Activated CD4-positive, alpha-beta T cell treated with anti-CD3 and anti-CD28 coated beads, Interleukin-2, Interleukin-6, amounts not matched to agents 100 ng/mL and 50 ng/mL, durations not matched to agents 16 hours and 8 hours (primary cell): ENCODE results near the gene FRMPD2.
"Not testable (repeated sequence)": the region's sequence is repeated elsewhere in the genome, so short reads cannot be mapped to it uniquely, and the experiment has no call there.

Experiments
- DNase-seq: peaks from one replicate; pipeline ENCODE4 v3.0.0-alpha.2; 2020

Gene FRMPD2

DNA sequence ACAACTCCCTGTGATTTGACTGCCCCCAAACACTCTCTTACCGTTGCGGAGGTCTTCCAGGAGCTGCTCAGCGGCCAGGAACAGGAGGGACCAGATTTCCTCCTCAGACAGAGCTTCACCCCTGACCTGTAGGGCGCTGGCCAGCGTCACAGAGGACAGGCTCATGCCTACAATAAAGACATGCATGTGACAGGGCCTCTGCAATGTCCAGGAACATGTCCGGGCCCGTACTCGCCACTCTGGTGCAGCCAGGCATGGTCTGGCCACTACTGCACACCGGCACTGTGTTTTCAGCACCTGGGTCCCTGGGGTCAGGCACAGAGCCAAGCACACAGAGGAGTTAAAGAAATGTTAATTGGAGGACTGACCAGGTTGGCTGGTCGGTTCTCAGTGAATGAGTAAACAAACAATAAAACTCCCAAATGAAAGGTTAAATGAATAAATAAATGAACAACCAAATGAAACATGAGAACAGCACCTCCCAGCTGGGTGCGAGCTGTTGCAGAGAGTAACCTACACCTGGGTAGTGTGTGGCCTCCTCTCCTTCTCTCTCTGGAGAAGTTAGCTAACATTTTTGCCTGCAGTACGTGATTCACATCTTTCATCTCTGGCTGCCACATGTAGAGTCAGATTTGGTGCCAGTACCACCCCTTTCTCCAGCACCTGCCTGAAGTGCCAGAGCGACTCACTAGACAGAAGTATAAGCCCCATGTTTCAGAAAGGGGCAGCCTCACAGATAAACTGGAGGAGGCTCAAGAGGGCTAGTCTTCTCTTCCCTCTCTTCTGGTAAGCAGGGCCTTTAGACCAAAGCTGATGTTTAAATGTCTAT, 22.8 kb downstream of the FRMPD2 start:
- DNase-seq: no peak

- no peak for DNase-seq
These were observed 23.4 kb downstream of the FRMPD2 start for GRCh38 chr10:48251152-48251524.

DNA sequence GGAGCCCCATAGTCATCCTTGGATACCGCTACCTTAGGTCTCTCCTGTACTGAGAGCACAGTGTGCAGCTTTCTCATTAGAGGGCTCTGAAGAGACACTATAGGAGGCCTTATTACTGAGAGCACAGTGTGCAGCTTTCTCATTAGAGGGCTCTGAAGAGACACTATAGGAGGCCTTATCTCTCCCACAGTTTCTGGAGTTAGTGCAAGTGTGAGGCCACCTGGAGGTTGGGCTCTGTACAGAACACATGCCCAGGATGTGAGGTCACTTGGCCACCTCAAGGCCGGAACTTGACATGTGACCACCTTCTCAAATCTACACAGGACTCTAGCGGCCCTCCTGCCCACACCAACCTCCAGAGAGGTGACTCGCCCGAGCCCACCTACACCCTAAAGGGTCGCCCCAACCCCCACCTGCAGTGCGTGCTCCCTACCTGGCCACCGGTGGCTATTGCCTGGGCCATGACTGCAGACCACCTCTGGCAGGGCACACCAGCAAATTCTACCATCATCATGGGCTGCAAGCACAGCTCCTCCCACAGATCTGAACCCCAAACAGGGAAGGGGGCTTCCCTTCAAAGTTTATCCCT, 24.6 kb downstream of the FRMPD2 start:
- DNase-seq: no peak

- no peak for DNase-seq
These were observed 25.3 kb downstream of the FRMPD2 start for GRCh38 chr10:48249004-48249762.

DNA sequence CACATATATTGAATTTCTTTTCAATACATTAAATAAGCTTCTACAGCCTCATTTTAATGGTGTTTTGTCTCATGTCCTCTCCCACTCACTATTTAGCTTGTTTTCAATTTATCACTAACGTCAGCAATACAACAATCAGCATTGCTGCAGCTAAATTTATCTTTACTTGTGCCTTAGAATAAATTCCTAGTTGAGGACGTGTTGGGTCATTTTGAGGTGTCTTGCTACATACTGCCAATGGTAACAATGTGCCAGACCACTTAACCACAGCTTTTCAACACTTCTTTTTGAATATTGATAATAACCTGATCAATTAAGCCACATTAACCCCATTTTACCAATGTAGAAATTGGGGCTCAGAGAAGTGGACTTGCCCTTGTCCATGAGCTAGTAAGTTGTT, 26.0 kb downstream of the FRMPD2 start:
- DNase-seq: no peak

DNA sequence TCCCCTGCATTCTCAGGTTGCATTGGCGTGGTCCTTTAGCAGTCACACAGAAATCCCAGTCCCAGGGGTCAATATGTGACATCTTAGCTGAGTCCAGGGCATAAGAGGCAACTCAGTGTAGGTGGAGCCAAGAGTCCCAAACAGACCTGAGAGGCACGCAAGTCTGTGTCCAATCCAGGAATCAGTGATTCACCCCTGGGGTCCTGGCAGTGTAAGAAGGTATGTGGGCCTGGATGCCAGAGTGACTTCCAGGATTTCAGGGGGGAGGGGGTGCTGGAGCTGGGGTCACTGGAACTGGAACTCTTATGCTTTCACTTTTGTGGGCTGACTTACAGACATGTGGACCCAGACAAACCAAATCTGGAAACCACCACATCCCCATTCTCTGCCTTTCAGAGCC, 26.8 kb downstream of the FRMPD2 start:
- DNase-seq: no peak

DNA sequence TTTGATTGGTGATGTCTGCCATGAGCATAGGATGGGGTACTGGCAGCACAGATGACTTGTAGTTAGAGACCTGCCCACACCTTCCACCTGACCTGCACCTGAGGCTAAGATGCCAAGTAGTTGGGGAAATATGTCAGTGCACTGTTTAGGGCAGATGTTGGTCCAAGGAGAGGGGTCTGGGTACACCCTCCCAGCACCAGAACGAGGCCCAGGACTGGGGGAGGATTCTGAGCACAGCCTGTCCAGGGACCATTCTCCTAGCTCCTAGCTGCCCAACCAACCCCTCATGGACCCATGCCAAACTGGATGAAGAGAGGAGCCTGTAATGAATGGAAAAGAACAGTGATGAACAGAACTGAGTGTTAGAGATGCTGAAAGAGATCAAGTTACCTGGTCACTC, 28.0 kb downstream of the FRMPD2 start:
- DNase-seq: no peak

DNA sequence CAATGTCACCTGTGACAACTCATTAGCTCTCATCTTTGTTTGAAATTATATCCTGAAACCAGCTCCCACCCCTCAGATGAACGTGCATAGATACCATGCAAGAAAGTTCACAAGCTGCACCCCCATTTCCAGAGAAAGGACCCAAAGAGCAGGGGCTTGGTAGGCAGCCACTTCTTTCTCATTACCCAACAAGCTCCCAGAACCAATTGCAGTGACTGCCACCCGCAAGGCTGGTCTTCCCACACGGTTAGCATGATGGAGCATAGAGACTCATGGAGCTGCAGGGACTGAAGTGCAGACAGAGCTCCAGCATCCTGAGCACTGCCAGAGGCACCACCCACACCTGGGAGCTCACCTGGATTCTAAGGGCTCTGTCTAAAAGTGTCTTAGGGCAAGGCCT, 28.5 kb downstream of the FRMPD2 start:
- no peak for DNase-seq

DNA sequence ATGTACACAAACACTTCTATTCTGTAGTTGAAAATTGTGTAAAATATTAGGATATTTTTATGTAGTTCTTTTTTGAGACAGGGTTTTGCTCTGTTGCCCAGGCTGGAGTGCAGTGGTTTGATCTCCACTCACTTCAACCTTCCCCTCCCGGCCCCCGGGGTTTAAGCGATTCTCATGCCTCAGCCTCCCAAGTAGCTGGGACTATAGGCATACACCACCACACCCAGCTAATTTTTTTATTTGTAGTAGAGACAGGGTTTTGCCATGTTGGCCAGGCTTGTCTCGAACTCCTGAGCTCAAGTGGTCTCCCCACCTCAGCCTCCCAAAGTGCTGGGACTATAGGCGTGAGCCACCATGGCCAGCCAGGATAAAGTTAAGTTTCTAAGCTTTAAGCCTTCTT, 30.6 kb downstream of the FRMPD2 start:
- not testable (repeated sequence) for DNase-seq

DNA sequence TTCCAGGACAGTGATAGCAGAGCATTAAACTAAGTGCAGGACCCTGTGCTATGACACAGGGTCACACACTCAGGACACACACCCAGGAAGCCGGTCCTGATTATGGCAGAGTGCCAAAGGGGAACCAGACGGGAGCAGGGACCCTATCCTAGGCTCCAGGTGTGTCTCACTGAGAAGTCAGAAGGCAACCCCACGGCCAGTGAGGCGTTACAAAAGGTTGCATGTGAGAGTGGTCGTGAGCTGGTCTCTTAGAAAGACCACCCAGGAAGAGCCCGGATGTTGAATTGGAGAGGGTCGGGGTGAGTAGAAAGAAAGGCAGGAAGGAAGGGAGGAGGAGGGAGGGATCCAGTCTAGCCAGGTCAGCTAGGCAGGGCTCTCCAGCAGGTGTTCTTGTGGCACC, 31.0 kb downstream of the FRMPD2 start:
- DNase-seq: no peak

DNA sequence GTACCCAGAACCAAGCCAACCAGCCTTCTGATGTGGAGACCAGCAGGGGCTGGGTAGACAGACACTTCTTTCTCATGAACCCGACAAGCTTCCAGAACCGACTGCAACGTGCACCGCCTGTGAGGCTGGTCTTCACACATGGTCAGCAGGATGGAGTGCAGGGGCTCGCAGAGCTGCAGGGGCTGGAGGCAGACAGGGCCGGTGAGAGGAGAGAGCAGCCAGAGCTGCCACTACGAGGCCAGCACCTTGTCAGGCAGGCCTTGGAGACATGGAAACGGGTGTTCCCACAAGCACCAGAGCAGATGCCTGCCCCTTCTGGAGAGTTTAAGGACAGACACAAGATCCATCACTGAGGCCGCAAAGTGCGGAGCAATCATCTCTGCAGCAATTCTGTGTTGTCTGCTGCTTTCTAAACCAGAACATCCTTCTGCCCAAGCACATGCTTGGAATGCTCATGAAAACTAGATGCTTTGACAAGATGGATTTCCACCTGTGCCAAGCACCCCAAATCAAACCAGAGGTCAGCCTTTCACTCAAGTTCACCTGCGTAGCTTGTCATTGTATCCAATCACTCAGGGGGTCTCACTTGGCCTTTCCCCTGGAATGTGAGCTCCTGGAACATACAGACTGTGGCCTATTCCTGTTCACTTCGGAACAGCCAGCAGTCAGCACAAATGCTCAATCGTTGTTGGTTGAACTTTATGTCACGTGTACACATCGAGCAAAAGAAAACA, 32.2 kb downstream of the FRMPD2 start:
- no peak for DNase-seq

DNA sequence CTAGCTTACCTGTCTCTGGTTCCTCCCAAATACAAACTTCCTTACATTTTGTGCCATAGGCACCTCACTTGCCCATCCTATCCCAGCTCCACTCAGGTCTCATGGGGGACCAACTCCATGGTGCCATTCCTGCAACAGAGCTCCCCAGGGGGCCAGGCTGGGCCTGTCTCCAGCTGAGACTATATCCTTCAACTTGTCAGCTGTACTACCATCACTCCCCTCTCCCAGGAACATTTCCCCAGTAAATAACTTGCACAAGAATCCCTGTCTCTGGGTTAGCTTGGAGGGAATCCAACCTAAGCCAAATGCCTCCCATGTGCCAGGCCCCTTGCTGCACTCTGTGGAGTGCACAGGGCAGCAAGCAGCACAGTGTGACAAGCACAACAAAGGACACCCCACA, 33.2 kb downstream of the FRMPD2 start:
- DNase-seq: no peak

GRCh38 chr10:48240196-48240595, 34.3 kb downstream of the FRMPD2 start:
- no peak for DNase-seq

- DNase-seq: no peak
These were observed 34.9 kb downstream of the FRMPD2 start for GRCh38 chr10:48239618-48240017.

DNA sequence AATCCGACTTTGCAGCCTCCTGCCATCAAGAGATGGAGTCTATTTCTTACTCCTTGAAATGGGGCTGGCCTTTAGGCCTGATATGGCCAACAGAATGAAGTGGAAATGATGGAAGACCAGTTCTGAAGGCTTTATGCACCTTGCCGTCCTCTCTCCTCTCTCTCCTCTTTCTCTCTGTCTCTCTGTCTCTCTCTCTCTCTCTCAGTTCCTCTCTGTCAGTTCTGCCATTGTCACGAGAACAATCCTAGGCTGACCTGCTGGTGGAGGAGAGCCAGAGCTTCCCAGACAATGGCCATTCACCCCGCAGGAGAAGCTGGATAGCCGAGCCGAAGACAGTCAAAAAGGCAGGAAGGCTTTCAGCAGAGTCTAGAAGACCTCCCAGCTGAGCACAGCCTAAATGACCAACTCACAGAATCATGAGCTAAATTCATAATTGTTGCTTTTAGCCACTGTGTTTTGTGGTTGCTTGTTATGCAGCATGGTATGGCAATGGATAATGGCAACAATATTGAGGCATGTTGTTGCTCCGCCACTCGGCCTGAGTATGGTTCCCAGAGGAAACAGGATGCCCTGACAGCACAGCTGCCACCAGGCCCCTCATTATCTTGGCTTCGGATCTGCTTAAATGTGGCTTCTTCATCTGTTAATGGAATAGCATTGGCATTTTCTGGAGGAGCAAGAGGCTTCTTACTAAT, 35.5 kb downstream of the FRMPD2 start:
- no peak for DNase-seq

GRCh38 chr10:48237259-48238250, 36.9 kb downstream of the FRMPD2 start:
- DNase-seq: no peak

- no peak for DNase-seq
These were observed 38.3 kb downstream of the FRMPD2 start for GRCh38 chr10:48236199-48236621.

- DNase-seq: no peak
These were observed 39.0 kb downstream of the FRMPD2 start for GRCh38 chr10:48235501-48235900.

DNA sequence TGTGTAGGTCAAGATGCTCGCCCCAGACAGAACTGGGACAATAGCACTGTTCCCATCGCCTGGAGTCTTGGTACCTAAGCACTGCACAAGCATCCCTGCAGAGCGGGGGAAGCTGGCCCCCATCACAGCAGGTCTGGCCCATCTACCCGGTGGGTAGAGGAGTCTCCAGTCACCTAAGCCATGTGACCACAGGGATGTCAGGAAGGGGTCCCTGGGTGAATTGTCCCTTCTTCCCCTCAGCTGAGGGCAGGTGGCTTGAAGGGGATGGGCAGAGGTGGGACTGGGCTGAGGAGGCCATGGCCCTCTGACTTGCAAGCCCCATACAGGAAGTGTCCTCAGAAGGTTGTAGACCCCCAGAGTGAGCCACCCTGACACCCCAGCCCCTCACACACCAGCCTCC, 39.7 kb downstream of the FRMPD2 start:
- no peak for DNase-seq

DNA sequence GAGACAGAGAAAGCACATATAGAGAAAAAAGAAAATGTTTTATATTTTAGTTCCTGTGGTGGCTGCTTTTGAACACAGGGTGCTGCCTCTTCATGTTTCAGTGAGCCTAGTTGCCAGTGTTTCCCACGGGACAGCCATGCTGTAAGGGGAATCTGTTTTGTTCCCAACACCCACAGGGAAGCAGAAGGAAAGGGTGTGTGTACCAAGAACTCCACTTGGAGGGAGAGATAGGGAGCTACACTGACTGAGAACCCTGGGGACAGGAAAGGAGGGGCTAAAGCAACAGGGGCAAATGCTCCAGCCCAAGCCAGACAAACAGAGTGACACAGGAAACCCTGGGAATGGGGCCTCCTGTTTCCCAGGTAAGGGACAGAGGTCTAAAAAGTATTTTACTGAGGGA, 40.2 kb downstream of the FRMPD2 start:
- no peak for DNase-seq

- no peak for DNase-seq
These were observed 40.9 kb downstream of the FRMPD2 start for GRCh38 chr10:48233559-48234005.
